CD8-positive, alpha-beta memory T cell (primary cell): ENCODE measurements around the gene ALPG. TPM values are rescaled to one million over a fixed set of nuclear protein-coding genes. Genes with fewer than 3 reads are reported as not detected.
"Not testable (repeated sequence)": the region's sequence is repeated elsewhere in the genome, so short reads cannot be mapped to it uniquely, and the experiment has no call there.

Source experiments
- CTCF ChIA-PET: fragments of 350-600 bp; sonication (Branson Sonifier 250); formaldehyde crosslinking; loops from one replicate; lab custom pipeline; 2021; ENCODE audit warnings: antibody characterized with exemption; lab: Charles Lee
- POLR2A ChIA-PET: fragments of 350-600 bp; sonication (Branson Sonifier 250); formaldehyde crosslinking; loops from one replicate; lab custom pipeline; 2021; ENCODE audit warnings: antibody characterized with exemption; lab: Charles Lee
- DNase-seq, 5 donors: peaks; one replicate each; pipeline versions ENCODE4 v3.0.0 to v3.0.0-alpha.2; 2020 to 2022; ENCODE audit warnings: mixed read lengths in 1 of 5
- H3K27ac ChIP-seq: one replicate; pipeline ENCODE4 v1.7.0; 2013; ENCODE audit warnings: low read depth, mild to moderate bottlenecking, low read length, moderate library complexity
- H3K27me3 ChIP-seq: 2 replicates; pipeline ENCODE4 v1.7.0; 2013; ENCODE audit warnings: low read length, mild to moderate bottlenecking; ENCODE audit not compliant: insufficient read depth, poor library complexity, severe bottlenecking
- H3K36me3 ChIP-seq: 2 replicates; pipeline ENCODE4 v1.7.0; 2013; ENCODE audit warnings: mild to moderate bottlenecking, low read length, moderate library complexity; ENCODE audit not compliant: insufficient read depth
- H3K4me1 ChIP-seq: 2 replicates; pipeline ENCODE4 v1.7.0; 2013; ENCODE audit warnings: mild to moderate bottlenecking, low read length, moderate library complexity; ENCODE audit not compliant: insufficient read depth
- H3K4me3 ChIP-seq: 2 replicates; pipeline ENCODE4 v1.7.0; 2013; ENCODE audit warnings: mild to moderate bottlenecking, low read length
- H3K9me3 ChIP-seq: 2 replicates; pipeline ENCODE4 v1.7.0; 2013; ENCODE audit warnings: mild to moderate bottlenecking, low read length
- H3K27ac Mint-ChIP-seq, 8 donors: one replicate each; pipeline ENCODE4 v1.8.0; 2020 to 2021; ENCODE audit warnings: mixed read lengths in 8 of 8, mild to moderate bottlenecking in 6 of 8, inconsistent platforms in 3 of 8, moderate library complexity in 3 of 8
- H3K27me3 Mint-ChIP-seq, 2 donors: one replicate each; pipeline ENCODE4 v1.8.0; 2020 to 2021; ENCODE audit warnings: mixed read lengths in 2 of 2, mild to moderate bottlenecking in 1 of 2, moderate library complexity in 1 of 2
- H3K36me3 Mint-ChIP-seq, 3 donors: one replicate each; pipeline ENCODE4 v1.8.0; 2020 to 2021; ENCODE audit warnings: mixed read lengths in 3 of 3, inconsistent platforms in 1 of 3, mild to moderate bottlenecking in 1 of 3
- H3K4me1 Mint-ChIP-seq, 3 donors: one replicate each; pipeline ENCODE4 v1.8.0; 2020 to 2021; ENCODE audit warnings: mixed read lengths in 3 of 3, inconsistent platforms in 1 of 3, mild to moderate bottlenecking in 1 of 3
- H3K4me3 Mint-ChIP-seq, 7 donors: one replicate each; pipeline ENCODE4 v1.8.0; 2020 to 2021; ENCODE audit warnings: mixed read lengths in 7 of 7, mild to moderate bottlenecking in 6 of 7, moderate library complexity in 4 of 7, inconsistent platforms in 2 of 7
- H3K9me3 Mint-ChIP-seq, 5 donors: one replicate each; pipeline ENCODE4 v1.8.0; 2020 to 2022; ENCODE audit warnings: mixed read lengths in 5 of 5, mild to moderate bottlenecking in 3 of 5, moderate library complexity in 2 of 5, inconsistent platforms in 1 of 5
- polyA plus RNA-seq: library from polyadenylated mRNA; unstranded; fragments of 300-500 nt; fragmentation: Illumina TruSeq; gene quantifications from one replicate; pipeline ENCODE4 v1.2.3, GENCODE V29; 2021
- total RNA-seq, 2 experiments: library from RNA; stranded (reverse); gene quantifications; one replicate each; pipeline ENCODE4 v1.2.3, GENCODE V29; 2021

Gene ALPG
- total and polyA plus RNA-seq, 3 experiments from 2014 or later: not detected

GRCh38 chr2:232365621-232366321, 40.9 kb upstream of the ALPG start:
- ChIA-PET CTCF (no interaction called here), POLR2A (no interaction called here)
- peak overlapping the region in 1 of 7 donors; percentile 37 for H3K4me3 Mint-ChIP-seq
- peaks cover 16% of the 10 kb centered on the region for H3K4me1 ChIP-seq
- peaks cover 9 to 23% (median 11%) of the 10 kb centered on the region in 3 donors for H3K4me1 Mint-ChIP-seq
- no peaks in the 10 kb centered on the region for H3K9me3 ChIP-seq
- no peaks in the 10 kb centered on the region for H3K27me3 Mint-ChIP-seq
- H3K36me3 Mint-ChIP-seq: no peaks in the 10 kb centered on the region
- H3K27ac ChIP-seq: no peak overlapping the region
- H3K9me3 Mint-ChIP-seq: peaks cover 0 to 1% (median 0%) of the 10 kb centered on the region in 5 donors
- peak in 1 of 5 donors; percentile 41 for DNase-seq
- no peaks in the 10 kb centered on the region for H3K27me3 ChIP-seq
- H3K27ac Mint-ChIP-seq: no peak overlapping the region
- no peak overlapping the region for H3K4me3 ChIP-seq
- H3K36me3 ChIP-seq: no peaks in the 10 kb centered on the region

- H3K4me3 ChIP-seq, H3K36me3 Mint-ChIP-seq, H3K27ac ChIP-seq, H3K27me3 Mint-ChIP-seq, H3K4me3 Mint-ChIP-seq, POLR2A ChIA-PET, H3K9me3 Mint-ChIP-seq, H3K27me3 ChIP-seq, H3K9me3 ChIP-seq, H3K36me3 ChIP-seq, CTCF ChIA-PET: not testable (repeated sequence)
- Mint-ChIP-seq H3K27ac (peak overlapping the region in 1 of 8 donors; percentile 78), H3K4me1 (peaks cover 9 to 23% (median 11%) of the 10 kb centered on the region in 3 donors)
- DNase-seq: peak in 1 of 5 donors; percentile 19
- peaks cover 16% of the 10 kb centered on the region for H3K4me1 ChIP-seq
These were observed 40.2 kb upstream of the ALPG start for GRCh38 chr2:232366461-232366860.

- no peaks in the 10 kb centered on the region for H3K36me3 Mint-ChIP-seq
- H3K27ac Mint-ChIP-seq: no peak overlapping the region
- no peaks in the 10 kb centered on the region for H3K9me3 ChIP-seq
- no peaks in the 10 kb centered on the region for H3K9me3 Mint-ChIP-seq
- CTCF ChIA-PET: no interaction called here
- POLR2A ChIA-PET: no interaction called here
- DNase-seq: peak in 1 of 5 donors; percentile 33
- H3K4me1 Mint-ChIP-seq: peaks cover 9 to 23% (median 11%) of the 10 kb centered on the region in 3 donors
- H3K27me3 Mint-ChIP-seq: no peaks in the 10 kb centered on the region
- no peak overlapping the region for H3K4me3 ChIP-seq
- no peaks in the 10 kb centered on the region for H3K36me3 ChIP-seq
- no peaks in the 10 kb centered on the region for H3K27me3 ChIP-seq
- H3K4me3 Mint-ChIP-seq: no peak overlapping the region
- H3K27ac ChIP-seq: no peak overlapping the region
- H3K4me1 ChIP-seq: peaks cover 16% of the 10 kb centered on the region
These were observed 39.6 kb upstream of the ALPG start for GRCh38 chr2:232367016-232367415.

GRCh38 chr2:232367591-232368233, 38.9 kb upstream of the ALPG start:
- Histone ChIP-seq H3K36me3 (no peaks in the 10 kb centered on the region), H3K4me1 (peaks cover 11% of the 10 kb centered on the region), H3K4me3 (no peak overlapping the region), H3K27me3 (no peaks in the 10 kb centered on the region), H3K9me3 (no peaks in the 10 kb centered on the region), H3K27ac (no peak overlapping the region)
- peak in 1 of 5 donors; percentile 25 for DNase-seq
- ChIA-PET POLR2A (no interaction called here), CTCF (no interaction called here)
- Mint-ChIP-seq H3K27ac (no peak overlapping the region), H3K27me3 (no peaks in the 10 kb centered on the region), H3K36me3 (no peaks in the 10 kb centered on the region), H3K9me3 (no peaks in the 10 kb centered on the region), H3K4me3 (no peak overlapping the region), H3K4me1 (peaks cover 9 to 20% (median 11%) of the 10 kb centered on the region in 3 donors)

GRCh38 chr2:232368311-232368731, 38.3 kb upstream of the ALPG start:
- Mint-ChIP-seq H3K36me3 (no peaks in the 10 kb centered on the region), H3K9me3 (no peaks in the 10 kb centered on the region), H3K27ac (no peak overlapping the region), H3K27me3 (no peaks in the 10 kb centered on the region), H3K4me3 (no peak overlapping the region), H3K4me1 (peaks cover 9 to 15% (median 11%) of the 10 kb centered on the region in 3 donors)
- Histone ChIP-seq H3K36me3 (no peaks in the 10 kb centered on the region), H3K27me3 (no peaks in the 10 kb centered on the region), H3K4me3 (no peak overlapping the region), H3K4me1 (peaks cover 5% of the 10 kb centered on the region), H3K9me3 (no peaks in the 10 kb centered on the region), H3K27ac (no peak overlapping the region)
- ChIA-PET CTCF (no interaction called here), POLR2A (no interaction called here)
- DNase-seq: peak in 1 of 5 donors; percentile 21

- no peaks in the 10 kb centered on the region for H3K36me3 ChIP-seq
- H3K9me3 ChIP-seq: no peaks in the 10 kb centered on the region
- CTCF ChIA-PET: no interaction called here
- Mint-ChIP-seq H3K27ac (no peak overlapping the region), H3K4me1 (peaks cover 1 to 5% (median 3%) of the 10 kb centered on the region in 3 donors), H3K9me3 (no peaks in the 10 kb centered on the region), H3K4me3 (no peak overlapping the region), H3K27me3 (no peaks in the 10 kb centered on the region), H3K36me3 (peaks cover 0 to 1% (median 0%) of the 10 kb centered on the region in 3 donors)
- H3K4me3 ChIP-seq: no peak overlapping the region
- no peak for DNase-seq
- H3K27ac ChIP-seq: no peak overlapping the region
- POLR2A ChIA-PET: no interaction called here
- no peaks in the 10 kb centered on the region for H3K27me3 ChIP-seq
- peaks cover 1% of the 10 kb centered on the region for H3K4me1 ChIP-seq
These were observed 37.3 kb upstream of the ALPG start for GRCh38 chr2:232369126-232369951.

- H3K9me3 Mint-ChIP-seq, H3K9me3 ChIP-seq, H3K36me3 ChIP-seq, CTCF ChIA-PET, H3K36me3 Mint-ChIP-seq, H3K4me3 ChIP-seq, H3K4me1 ChIP-seq, H3K27ac ChIP-seq, H3K27ac Mint-ChIP-seq, H3K27me3 Mint-ChIP-seq, H3K27me3 ChIP-seq, H3K4me3 Mint-ChIP-seq, H3K4me1 Mint-ChIP-seq, DNase-seq, POLR2A ChIA-PET: not testable (repeated sequence)
These were observed 36.6 kb upstream of the ALPG start for GRCh38 chr2:232370007-232370406.
